ENCODE results near the gene UTP3. TPM values are rescaled to one million over a fixed set of nuclear protein-coding genes. Genes with fewer than 3 reads are reported as not detected.

Gene UTP3
- total RNA-seq, 5 donors from 2014 or later (not counting 1 experiment from before 2014, with no cell fraction given) = 15.1 to 34.9 (median 34.0) TPM

GRCh38 chr4:70715097-70715496 is 26.8 kb downstream of the UTP3 start:
- Mint-ChIP-seq H3K36me3 (no peaks in the 10 kb centered on the region), H3K4me1 (peaks cover 25 to 45% (median 41%) of the 10 kb centered on the region in 3 donors), H3K4me3 (no peak overlapping the region), H3K9me3 (no peaks in the 10 kb centered on the region), H3K27me3 (no peaks in the 10 kb centered on the region), H3K27ac (no peak overlapping the region)
- no peaks in the 10 kb centered on the region for H3K27me3 ChIP-seq (replicated peaks in 1 of 2; ENCODE audit: control insufficient read depth in 2 of 2, extremely low read depth in 1 of 2, insufficient read depth in 2 of 2, low read length in 1 of 2)
- H3K27ac ChIP-seq (ENCODE audit: low read length) = no peak overlapping the region
- ATAC-seq (replicated peaks in 1 of 4) (no peak), DNase-seq (no peak)
- ChIA-PET CTCF (interaction anchor here in 1 of 2 donors (0.6 kb wide), 1 partner anchor 63 kb away, joined by 4 read pairs; no protein-coding TSS in a partner anchor), POLR2A (no interaction called here)
- no peak overlapping the region for H3K4me3 ChIP-seq (ENCODE audit: control insufficient read depth in 1 of 2, extremely low read depth in 1 of 2, low read length in 1 of 2)
- H3K4me1 ChIP-seq (ENCODE audit: control insufficient read depth in 1 of 2, extremely low read depth in 1 of 2, insufficient read depth in 2 of 2, low read length in 2 of 2) = peaks cover 3 to 4% of the 10 kb centered on the region in 2 experiments
- 93% methylated on average over 2 of the region's 6 CpGs for WGBS (ENCODE audit: insufficient coverage)
- H3K36me3 ChIP-seq (ENCODE audit: control insufficient read depth in 2 of 2, extremely low read depth in 1 of 2, insufficient read depth in 1 of 2, low read length in 1 of 2) = no peaks in the 10 kb centered on the region
- no peaks in the 10 kb centered on the region for H3K9me3 ChIP-seq

- CTCF ChIA-PET = interaction anchor here in 1 of 2 donors (0.6 to 0.7 kb wide), 2 partner anchors 14 to 81 kb away, joined by 3 to 4 read pairs; no protein-coding TSS in a partner anchor
- DNase-seq = no peak
- Mint-ChIP-seq H3K4me3 (no peak overlapping the region), H3K4me1 (peaks cover 32 to 41% (median 32%) of the 10 kb centered on the region in 3 donors), H3K36me3 (no peaks in the 10 kb centered on the region), H3K27ac (no peak overlapping the region), H3K27me3 (no peaks in the 10 kb centered on the region), H3K9me3 (no peaks in the 10 kb centered on the region)
- Histone ChIP-seq H3K9me3 (no peaks in the 10 kb centered on the region), H3K27ac (ENCODE audit: low read length) (no peak overlapping the region), H3K36me3 (ENCODE audit: control insufficient read depth in 2 of 2, extremely low read depth in 1 of 2, insufficient read depth in 1 of 2, low read length in 1 of 2) (no peaks in the 10 kb centered on the region), H3K4me3 (ENCODE audit: control insufficient read depth in 1 of 2, extremely low read depth in 1 of 2, low read length in 1 of 2) (no peak overlapping the region), H3K27me3 (replicated peaks in 1 of 2; ENCODE audit: control insufficient read depth in 2 of 2, extremely low read depth in 1 of 2, insufficient read depth in 2 of 2, low read length in 1 of 2) (no peaks in the 10 kb centered on the region), H3K4me1 (ENCODE audit: control insufficient read depth in 1 of 2, extremely low read depth in 1 of 2, insufficient read depth in 2 of 2, low read length in 2 of 2) (peaks cover 5 to 11% of the 10 kb centered on the region in 2 experiments)
- ATAC-seq (replicated peaks in 1 of 4) = no peak
- POLR2A ChIA-PET = no interaction called here
- 100% methylated on average over 3 of the region's 13 CpGs for WGBS (ENCODE audit: insufficient coverage)
These were observed 30.7 kb downstream of the UTP3 start for GRCh38 chr4:70718811-70719604.

GRCh38 chr4:70721747-70722146 is 33.4 kb downstream of the UTP3 start, which contains the start of gene RUFY3:
Gene RUFY3 (plus strand): TSS chr4:70721964. CDS start chr4:70722574, 610 bp downstream.
- ChIA-PET CTCF (interaction anchor here (0.6 to 1.7 kb wide), 11 partner anchors 11 to 70 kb away, joined by 3 to 11 read pairs (median 5); no protein-coding TSS in a partner anchor), POLR2A (interaction anchor here (0.6 to 1.3 kb wide), 7 partner anchors 16 to 124 kb away, joined by 3 to 6 read pairs (median 3); no protein-coding TSS in a partner anchor)
- Histone ChIP-seq H3K27me3 (replicated peaks in 1 of 2; ENCODE audit: control insufficient read depth in 2 of 2, extremely low read depth in 1 of 2, insufficient read depth in 2 of 2, low read length in 1 of 2) (no peaks in the 10 kb centered on the region), H3K4me1 (ENCODE audit: control insufficient read depth in 1 of 2, extremely low read depth in 1 of 2, insufficient read depth in 2 of 2, low read length in 2 of 2) (peaks cover 5 to 11% of the 10 kb centered on the region in 2 experiments), H3K27ac (ENCODE audit: low read length) (no peak within 1 kb of the TSS), H3K4me3 (ENCODE audit: control insufficient read depth in 1 of 2, extremely low read depth in 1 of 2, low read length in 1 of 2) (no peak within 1 kb of the TSS), H3K9me3 (no peaks in the 10 kb centered on the region), H3K36me3 (ENCODE audit: control insufficient read depth in 2 of 2, extremely low read depth in 1 of 2, insufficient read depth in 1 of 2, low read length in 1 of 2) (no peaks in the 10 kb centered on the region)
- Mint-ChIP-seq H3K4me3 (peak within 1 kb of the TSS in 2 of 3 donors; percentile 34 to 50), H3K36me3 (peaks cover 3% of the 10 kb centered on the region), H3K27me3 (no peaks in the 10 kb centered on the region), H3K4me1 (peaks cover 21 to 28% (median 24%) of the 10 kb centered on the region in 3 donors), H3K27ac (peak within 1 kb of the TSS; percentile 39 to 79), H3K9me3 (no peaks in the 10 kb centered on the region)
- ATAC-seq (replicated peaks in 1 of 4) (no peak), DNase-seq (no peak)
- WGBS (ENCODE audit: insufficient coverage) = 77% methylated on average over 3 of the region's 3 CpGs

GRCh38 chr4:70722199-70722791 is 34.0 kb downstream of the UTP3 start:
- Mint-ChIP-seq H3K4me3 (peak overlapping the region in 2 of 3 donors; percentile 34 to 50), H3K4me1 (peaks cover 19 to 27% (median 24%) of the 10 kb centered on the region in 3 donors), H3K27me3 (no peaks in the 10 kb centered on the region), H3K27ac (peak overlapping the region; percentile 39 to 79), H3K9me3 (no peaks in the 10 kb centered on the region), H3K36me3 (peaks cover 3% of the 10 kb centered on the region)
- 67% methylated on average over 1 of the region's 7 CpGs for WGBS (ENCODE audit: insufficient coverage)
- H3K27me3 ChIP-seq (replicated peaks in 1 of 2; ENCODE audit: control insufficient read depth in 2 of 2, extremely low read depth in 1 of 2, insufficient read depth in 2 of 2, low read length in 1 of 2) = no peaks in the 10 kb centered on the region
- no peaks in the 10 kb centered on the region for H3K9me3 ChIP-seq
- no peaks in the 10 kb centered on the region for H3K36me3 ChIP-seq (ENCODE audit: control insufficient read depth in 2 of 2, extremely low read depth in 1 of 2, insufficient read depth in 1 of 2, low read length in 1 of 2)
- DNase-seq (peak in 23 of 35 experiments; percentile 5 to 51 (median 20)), ATAC-seq (replicated peaks in 1 of 4) (peak; percentile 68 to 90 (median 86))
- H3K4me3 ChIP-seq (ENCODE audit: control insufficient read depth in 1 of 2, extremely low read depth in 1 of 2, low read length in 1 of 2) = no peak overlapping the region
- peaks cover 5 to 11% of the 10 kb centered on the region in 2 experiments for H3K4me1 ChIP-seq (ENCODE audit: control insufficient read depth in 1 of 2, extremely low read depth in 1 of 2, insufficient read depth in 2 of 2, low read length in 2 of 2)
- POLR2A ChIA-PET = interaction anchor here (0.6 to 1.4 kb wide), 8 partner anchors 12 to 168 kb away, joined by 3 to 8 read pairs (median 4); no protein-coding TSS in a partner anchor
- CTCF ChIA-PET = interaction anchor here (0.6 to 1.7 kb wide), 10 partner anchors 12 to 147 kb away, joined by 3 to 11 read pairs (median 5); no protein-coding TSS in a partner anchor
- H3K27ac ChIP-seq (ENCODE audit: low read length) = no peak overlapping the region

GRCh38 chr4:70724463-70724862 is 36.1 kb downstream of the UTP3 start:
- no peaks in the 10 kb centered on the region for H3K9me3 Mint-ChIP-seq
- ATAC-seq (replicated peaks in 1 of 4) (no peak), DNase-seq (no peak)
- Histone ChIP-seq H3K27me3 (replicated peaks in 1 of 2; ENCODE audit: control insufficient read depth in 2 of 2, extremely low read depth in 1 of 2, insufficient read depth in 2 of 2, low read length in 1 of 2) (no peaks in the 10 kb centered on the region), H3K4me3 (ENCODE audit: control insufficient read depth in 1 of 2, extremely low read depth in 1 of 2, low read length in 1 of 2) (no peak overlapping the region), H3K4me1 (ENCODE audit: control insufficient read depth in 1 of 2, extremely low read depth in 1 of 2, insufficient read depth in 2 of 2, low read length in 2 of 2) (peaks cover 5 to 11% of the 10 kb centered on the region in 2 experiments), H3K36me3 (ENCODE audit: control insufficient read depth in 2 of 2, extremely low read depth in 1 of 2, insufficient read depth in 1 of 2, low read length in 1 of 2) (no peaks in the 10 kb centered on the region), H3K27ac (ENCODE audit: low read length) (no peak overlapping the region), H3K9me3 (no peaks in the 10 kb centered on the region)
- CTCF ChIA-PET = interaction anchor here (1.1 to 1.6 kb wide), 4 partner anchors 10 to 20 kb away, joined by 3 to 5 read pairs (median 4); no protein-coding TSS in a partner anchor
- peaks cover 3% of the 10 kb centered on the region for H3K36me3 Mint-ChIP-seq
- no peak overlapping the region for H3K4me3 Mint-ChIP-seq
- H3K27me3 Mint-ChIP-seq = no peaks in the 10 kb centered on the region
- no CpG with 5 or more reads among the region's 3 CpGs for WGBS (ENCODE audit: insufficient coverage)
- H3K4me1 Mint-ChIP-seq = peaks cover 14 to 24% (median 23%) of the 10 kb centered on the region in 3 donors
- no peak overlapping the region for H3K27ac Mint-ChIP-seq
- POLR2A ChIA-PET = interaction anchor here in 1 of 2 donors (1.8 kb wide), 1 partner anchor 10 kb away, joined by 8 read pairs; no protein-coding TSS in a partner anchor

GRCh38 chr4:70725633-70726032 is 37.3 kb downstream of the UTP3 start:
- H3K27ac ChIP-seq (ENCODE audit: low read length) = no peak overlapping the region
- Mint-ChIP-seq H3K4me1 (peaks cover 14 to 23% (median 22%) of the 10 kb centered on the region in 3 donors), H3K4me3 (no peak overlapping the region), H3K27me3 (no peaks in the 10 kb centered on the region), H3K27ac (no peak overlapping the region), H3K9me3 (no peaks in the 10 kb centered on the region), H3K36me3 (peaks cover 3% of the 10 kb centered on the region)
- no CpG with 5 or more reads among the region's 1 CpG for WGBS (ENCODE audit: insufficient coverage)
- no peaks in the 10 kb centered on the region for H3K9me3 ChIP-seq
- no peak for ATAC-seq (replicated peaks in 1 of 4)
- POLR2A ChIA-PET = interaction anchor here in 1 of 2 donors (0.6 kb wide), 2 partner anchors 12 to 52 kb away, joined by 4 read pairs; no protein-coding TSS in a partner anchor
- no peaks in the 10 kb centered on the region for H3K36me3 ChIP-seq (ENCODE audit: control insufficient read depth in 2 of 2, extremely low read depth in 1 of 2, insufficient read depth in 1 of 2, low read length in 1 of 2)
- no peak for DNase-seq
- no peaks in the 10 kb centered on the region for H3K27me3 ChIP-seq (replicated peaks in 1 of 2; ENCODE audit: control insufficient read depth in 2 of 2, extremely low read depth in 1 of 2, insufficient read depth in 2 of 2, low read length in 1 of 2)
- H3K4me1 ChIP-seq (ENCODE audit: control insufficient read depth in 1 of 2, extremely low read depth in 1 of 2, insufficient read depth in 2 of 2, low read length in 2 of 2) = peaks cover 5 to 11% of the 10 kb centered on the region in 2 experiments
- H3K4me3 ChIP-seq (ENCODE audit: control insufficient read depth in 1 of 2, extremely low read depth in 1 of 2, low read length in 1 of 2) = no peak overlapping the region
- CTCF ChIA-PET = no interaction called here
